SK-N-MC (cell line): ENCODE results near the gene GAP43.

Experiments used
- EZH2 ChIP-seq: fragments of 200-600 bp; sonication (generic); IDR thresholded peaks from one replicate; pipeline ENCODE4 v1.6.1; 2017; ENCODE audit warnings: antibody characterized with exemption
- POLR2AphosphoS5 ChIP-seq: IDR thresholded peaks from 2 replicates; pipeline ENCODE4 v1.6.1; 2012; ENCODE audit warnings: mild to moderate bottlenecking, low read depth, low read length, borderline replicate concordance

- TF ChIP-seq EZH2, result no peak
- TF ChIP-seq POLR2AphosphoS5, result no peak
Measured at GRCh38 chr3:115627180-115628074, 4.1 kb downstream of the GAP43 start.
